Osteoblast (primary cell): ENCODE measurements around the gene IL21. TPM values are rescaled to one million over a fixed set of nuclear protein-coding genes. Genes with fewer than 3 reads are reported as not detected.

Experiments used
- DNase-seq: peaks from one replicate; pipeline ENCODE4 v3.0.0; 2011; ENCODE audit warnings: low spot score, mixed read lengths; ENCODE audit not compliant: insufficient read length; ENCODE audit errors: missing footprints
- H2AFZ ChIP-seq: 2 replicates; pipeline ENCODE4 v1.6.0; 2011; ENCODE audit warnings: mild to moderate bottlenecking, low read length
- H3K27ac ChIP-seq: 2 replicates; pipeline ENCODE4 v1.5.1; 2011; ENCODE audit warnings: mild to moderate bottlenecking, low read depth, low read length, moderate library complexity
- H3K27me3 ChIP-seq: 2 replicates; pipeline ENCODE4 v1.6.0; 2012; ENCODE audit warnings: mild to moderate bottlenecking, control low read depth, inconsistent platforms, low read length, moderate library complexity; ENCODE audit not compliant: insufficient read depth
- H3K36me3 ChIP-seq: 2 replicates; pipeline ENCODE4 v1.5.1; 2011; ENCODE audit warnings: mild to moderate bottlenecking, low read length, control low read depth, moderate library complexity; ENCODE audit not compliant: insufficient read depth
- H3K4me1 ChIP-seq: 2 replicates; pipeline ENCODE4 v1.5.1; 2011; ENCODE audit warnings: mild to moderate bottlenecking, low read length, control low read depth, moderate library complexity; ENCODE audit not compliant: insufficient read depth
- H3K4me2 ChIP-seq: 2 replicates; pipeline ENCODE4 v1.6.0; 2011; ENCODE audit warnings: mild to moderate bottlenecking, low read length; ENCODE audit not compliant: insufficient read depth
- H3K4me3 ChIP-seq: fragments of 200-600 bp; sonication (generic); 3 replicates; pipeline ENCODE4 v1.5.1; 2012; ENCODE audit warnings: mild to moderate bottlenecking, low read length, inconsistent platforms; ENCODE audit not compliant: insufficient read depth
- H3K79me2 ChIP-seq: 2 replicates; pipeline ENCODE4 v1.6.0; 2012; ENCODE audit warnings: mild to moderate bottlenecking, low read length, control low read depth, inconsistent platforms; ENCODE audit not compliant: insufficient read depth
- H3K9me3 ChIP-seq: 2 replicates; pipeline ENCODE4 v1.5.1; 2011; ENCODE audit warnings: low read depth, low read length, control low read depth
- H4K20me1 ChIP-seq: 2 replicates; pipeline ENCODE4 v1.6.0; 2012; ENCODE audit warnings: mild to moderate bottlenecking, low read length, control low read depth; ENCODE audit not compliant: insufficient read depth
- CTCF ChIP-seq: IDR thresholded peaks from 2 replicates; pipeline ENCODE4 v1.5.1; 2011; ENCODE audit warnings: mild to moderate bottlenecking, low read depth, low read length, moderate library complexity; ENCODE audit errors: extremely low read depth
- total RNA-seq: library from RNA; depleted of rRNA; stranded (reverse); fragments of >200 nt; gene quantifications from 2 replicates; pipeline ENCODE4 v1.2.3, GENCODE V29; 2012

IL21 gene
- total RNA-seq, 1 donor: not detected

- no peak overlapping the region for H3K4me3 ChIP-seq
- no peaks in the 10 kb centered on the region for H4K20me1 ChIP-seq
- no peaks in the 10 kb centered on the region for H3K79me2 ChIP-seq
- H3K36me3 ChIP-seq: no peaks in the 10 kb centered on the region
- no peak overlapping the region for H3K4me2 ChIP-seq
- no peak for TF ChIP-seq CTCF
- H3K27me3 ChIP-seq: no peaks in the 10 kb centered on the region
- DNase-seq: no peak
- no peak overlapping the region for H3K27ac ChIP-seq
- no peaks in the 10 kb centered on the region for H3K9me3 ChIP-seq
- no peak overlapping the region for H2AFZ ChIP-seq
- peaks cover 13% of the 10 kb centered on the region for H3K4me1 ChIP-seq
These were observed 32.2 kb downstream of the IL21 start for GRCh38 chr4:122588453-122589238.

GRCh38 chr4:122584519-122584918, 36.3 kb downstream of the IL21 start:
- Histone ChIP-seq H3K9me3 (no peaks in the 10 kb centered on the region), H2AFZ (no peak overlapping the region), H3K27ac (peak overlapping the region; percentile 55), H3K36me3 (no peaks in the 10 kb centered on the region), H3K4me2 (peak overlapping the region; percentile 59), H3K79me2 (no peaks in the 10 kb centered on the region), H3K4me3 (peak overlapping the region; percentile 2), H3K27me3 (no peaks in the 10 kb centered on the region), H4K20me1 (no peaks in the 10 kb centered on the region), H3K4me1 (peaks cover 14% of the 10 kb centered on the region)
- TF ChIP-seq CTCF: no peak
- DNase-seq: peak; percentile 75

GRCh38 chr4:122583906-122584305, 37.0 kb downstream of the IL21 start:
- Histone ChIP-seq H4K20me1 (no peaks in the 10 kb centered on the region), H3K4me2 (peak overlapping the region; percentile 59), H3K36me3 (no peaks in the 10 kb centered on the region), H3K79me2 (no peaks in the 10 kb centered on the region), H3K27me3 (no peaks in the 10 kb centered on the region), H3K27ac (peak overlapping the region; percentile 55), H2AFZ (no peak overlapping the region), H3K4me1 (peaks cover 14% of the 10 kb centered on the region), H3K4me3 (no peak overlapping the region), H3K9me3 (no peaks in the 10 kb centered on the region)
- TF ChIP-seq CTCF: no peak
- DNase-seq: peak; percentile 65
